H9 (cell line): ENCODE results near the gene DLG1. TPM values are rescaled to one million over a fixed set of nuclear protein-coding genes. Genes with fewer than 3 reads are reported as not detected.

ENCODE experiments used
- DNase-seq: peaks from one replicate; pipeline ENCODE4 v3.0.0-alpha.2; 2017
- H2AFZ ChIP-seq: one replicate; pipeline ENCODE4 v1.6.1; 2013; ENCODE audit warnings: mild to moderate bottlenecking, low read length, control low read depth, moderate library complexity
- H2AK5ac ChIP-seq: 2 replicates; pipeline ENCODE4 v1.6.1; 2013; ENCODE audit warnings: low read length, control low read depth, mixed read lengths; ENCODE audit not compliant: insufficient read length
- H2BK120ac ChIP-seq: one replicate; pipeline ENCODE4 v1.6.1; 2013; ENCODE audit warnings: low read depth, mild to moderate bottlenecking, low read length, control low read depth, inconsistent platforms; ENCODE audit not compliant: poor library complexity, severe bottlenecking
- H2BK12ac ChIP-seq: 2 replicates; pipeline ENCODE4 v1.6.1; 2013; ENCODE audit warnings: low read length, control low read depth, mixed read lengths, low read depth; ENCODE audit not compliant: insufficient read length
- H2BK15ac ChIP-seq: 2 replicates; pipeline ENCODE4 v1.6.1; 2013; ENCODE audit warnings: low read depth, low read length, control low read depth
- H2BK20ac ChIP-seq: one replicate; pipeline ENCODE4 v1.6.1; 2013; ENCODE audit warnings: low read depth, mild to moderate bottlenecking, low read length, control low read depth, inconsistent platforms; ENCODE audit not compliant: poor library complexity, severe bottlenecking
- H2BK5ac ChIP-seq: 2 replicates; pipeline ENCODE4 v1.6.1; 2013; ENCODE audit warnings: low read length, control low read depth, mixed read lengths; ENCODE audit not compliant: insufficient read length
- H3K14ac ChIP-seq: 2 replicates; pipeline ENCODE4 v1.6.1; 2013; ENCODE audit warnings: low read length, control low read depth; ENCODE audit not compliant: insufficient read depth
- H3K18ac ChIP-seq: 2 replicates; pipeline ENCODE4 v1.6.1; 2013; ENCODE audit warnings: low read depth, mild to moderate bottlenecking, mixed read lengths, low read length, control low read depth; ENCODE audit not compliant: insufficient read length
- H3K23ac ChIP-seq: 2 replicates; pipeline ENCODE4 v1.6.1; 2013; ENCODE audit warnings: low read length, control low read depth, mixed read lengths, low read depth; ENCODE audit not compliant: insufficient read length
- H3K23me2 ChIP-seq: 2 replicates; pipeline ENCODE4 v1.6.1; 2013; ENCODE audit warnings: low read depth, mild to moderate bottlenecking, mixed read lengths, low read length, control low read depth; ENCODE audit not compliant: insufficient read length, poor library complexity, severe bottlenecking
- H3K27ac ChIP-seq: 2 replicates; pipeline ENCODE4 v1.5.1; 2013; ENCODE audit warnings: low read length, control low read depth, mixed read lengths, low read depth; ENCODE audit not compliant: insufficient read length
- H3K27me3 ChIP-seq: 2 replicates; pipeline ENCODE4 v1.6.1; 2013; ENCODE audit warnings: low read length, control low read depth, inconsistent platforms; ENCODE audit not compliant: insufficient read depth
- H3K4ac ChIP-seq: 2 replicates; pipeline ENCODE4 v1.6.1; 2013; ENCODE audit warnings: low read depth, mild to moderate bottlenecking, control low read depth, inconsistent platforms, low read length, moderate library complexity
- H3K4me1 ChIP-seq: 2 replicates; pipeline ENCODE4 v1.6.1; 2013; ENCODE audit warnings: low read length, control low read depth, inconsistent platforms; ENCODE audit not compliant: insufficient read depth
- H3K4me2 ChIP-seq: 2 replicates; pipeline ENCODE4 v1.6.1; 2013; ENCODE audit warnings: low read length, control low read depth, mixed read lengths; ENCODE audit not compliant: insufficient read length, insufficient read depth
- H3K56ac ChIP-seq: 2 replicates; pipeline ENCODE4 v1.6.1; 2013; ENCODE audit warnings: low read depth, mild to moderate bottlenecking, mixed read lengths, low read length, control low read depth; ENCODE audit not compliant: insufficient read length
- H3K79me1 ChIP-seq: 2 replicates; pipeline ENCODE4 v1.6.1; 2013; ENCODE audit warnings: low read depth, mild to moderate bottlenecking, moderate library complexity, low read length, control low read depth, inconsistent platforms; ENCODE audit not compliant: insufficient read depth, poor library complexity, severe bottlenecking
- H3K79me2 ChIP-seq: 2 replicates; pipeline ENCODE4 v1.6.1; 2013; ENCODE audit warnings: low read length, control low read depth, inconsistent platforms; ENCODE audit not compliant: insufficient read depth
- H3K9ac ChIP-seq: 2 replicates; pipeline ENCODE4 v1.6.1; 2013; ENCODE audit warnings: low read length, control low read depth, mixed read lengths; ENCODE audit not compliant: insufficient read length; ENCODE audit errors: extremely low read depth
- H3K9me3 ChIP-seq: one replicate; pipeline ENCODE4 v1.6.1; 2013; ENCODE audit warnings: low read depth, low read length, inconsistent platforms; ENCODE audit not compliant: control insufficient read depth
- H3T11ph ChIP-seq: one replicate; pipeline ENCODE4 v1.6.1; 2013; ENCODE audit warnings: mild to moderate bottlenecking, low read length, control low read depth, inconsistent platforms
- H4K20me1 ChIP-seq: one replicate; pipeline ENCODE4 v1.6.1; 2013; ENCODE audit not compliant: control insufficient read depth, insufficient read length, insufficient read depth
- H4K5ac ChIP-seq: 2 replicates; pipeline ENCODE4 v1.6.1; 2013; ENCODE audit warnings: low read depth, mild to moderate bottlenecking, mixed read lengths, low read length, control low read depth; ENCODE audit not compliant: insufficient read length
- H4K8ac ChIP-seq: replicated peaks from 2 replicates; pipeline ENCODE4 v1.6.1; 2013; ENCODE audit warnings: low read length, control low read depth, mixed read lengths, low read depth; ENCODE audit not compliant: insufficient read length
- H4K91ac ChIP-seq: 2 replicates; pipeline ENCODE4 v1.6.1; 2013; ENCODE audit warnings: low read depth, mild to moderate bottlenecking, moderate library complexity, mixed read lengths, low read length, control low read depth; ENCODE audit not compliant: insufficient read length
- H3K27ac Mint-ChIP-seq, 3 experiments: 2 replicates in 2 of 3; 3 replicates in 1 of 3; pipeline ENCODE4 v1.8.0; 2020 to 2021; ENCODE audit warnings: mixed read lengths in 3 of 3, mild to moderate bottlenecking in 1 of 3, moderate library complexity in 1 of 3
- H3K27me3 Mint-ChIP-seq: 2 replicates; pipeline ENCODE4 v1.8.0; 2021; ENCODE audit warnings: low read depth, mild to moderate bottlenecking, moderate library complexity, mixed read lengths
- H3K36me3 Mint-ChIP-seq, 3 experiments: 2 replicates in 2 of 3; 3 replicates in 1 of 3; pipeline ENCODE4 v1.8.0; 2020 to 2021; ENCODE audit warnings: low read depth in 3 of 3, mixed read lengths in 3 of 3; ENCODE audit not compliant: insufficient read depth in 1 of 3
- H3K4me1 Mint-ChIP-seq, 2 experiments: 2 replicates each; pipeline ENCODE4 v1.8.0; 2020; ENCODE audit warnings: mixed read lengths in 2 of 2
- H3K4me3 Mint-ChIP-seq, 2 experiments: 2 replicates in 1 of 2; 3 replicates in 1 of 2; pipeline ENCODE4 v1.8.0; 2020 to 2021; ENCODE audit warnings: mild to moderate bottlenecking in 2 of 2, mixed read lengths in 2 of 2, moderate library complexity in 1 of 2
- H3K9me3 Mint-ChIP-seq, 2 experiments: 2 replicates in 1 of 2; 3 replicates in 1 of 2; pipeline ENCODE4 v1.8.0; 2020; ENCODE audit warnings: mild to moderate bottlenecking in 2 of 2, mixed read lengths in 2 of 2, moderate library complexity in 1 of 2
- CTCF ChIP-seq: fragments of 200-600 bp; sonication (generic); conservative IDR thresholded peaks from 3 replicates; pipeline ENCODE4 v1.8.0; 2021; ENCODE audit warnings: antibody characterized with exemption, mild to moderate bottlenecking
- WGBS: extraction: QIAGEN DNeasy Blood & Tissue Kit; methylation state at CpG from one replicate; pipeline ENCODE4 v1.1.7; 2013; ENCODE audit warnings: missing lambda C conversion rate, low lambda C conversion rate, mixed read lengths; ENCODE audit not compliant: insufficient read length; ENCODE audit errors: extremely low coverage; 5-methylcytosine and 5-hydroxymethylcytosine counted together
- total RNA-seq: library from RNA; stranded (reverse); gene quantifications from 2 replicates; pipeline ENCODE4 v1.2.1, GENCODE V29; 2021

The DLG1 gene
- total RNA-seq, 1 experiment from 2014 or later, result 84.1 TPM

GRCh38 chr3:197083486-197083885 lies 214.9 kb downstream of the DLG1 start:
- no peaks in the 10 kb centered on the region for H3K79me1 ChIP-seq
- no peak overlapping the region for H2BK20ac ChIP-seq
- no peak overlapping the region for H4K91ac ChIP-seq
- no peak overlapping the region for H4K8ac ChIP-seq
- Mint-ChIP-seq H3K27me3 (no peaks in the 10 kb centered on the region), H3K4me1 (peaks cover 3 to 8% of the 10 kb centered on the region in 2 experiments), H3K36me3 (peaks cover 0 to 18% (median 11%) of the 10 kb centered on the region in 3 experiments; a peak in 5 of 7 replicates), H3K27ac (no peak overlapping the region), H3K9me3 (no peaks in the 10 kb centered on the region), H3K4me3 (no peak overlapping the region)
- no peak overlapping the region for H3K18ac ChIP-seq
- H3K4me2 ChIP-seq, result no peak overlapping the region
- H3K9ac ChIP-seq, result no peak overlapping the region
- H3T11ph ChIP-seq, result no peak overlapping the region
- no peak overlapping the region for H3K14ac ChIP-seq
- no peaks in the 10 kb centered on the region for H3K27me3 ChIP-seq
- no peaks in the 10 kb centered on the region for H3K9me3 ChIP-seq
- no peak overlapping the region for H3K56ac ChIP-seq
- H2BK5ac ChIP-seq, result no peak overlapping the region
- WGBS, result no CpG with 5 or more reads among the region's 4 CpGs
- no peak for DNase-seq
- no peak overlapping the region for H2BK120ac ChIP-seq
- TF ChIP-seq CTCF, result no peak
- H2BK12ac ChIP-seq, result peak overlapping the region; percentile 73
- no peaks in the 10 kb centered on the region for H3K4me1 ChIP-seq
- H3K79me2 ChIP-seq, result no peaks in the 10 kb centered on the region
- H3K4ac ChIP-seq, result no peak overlapping the region
- no peak overlapping the region for H4K5ac ChIP-seq
- no peaks in the 10 kb centered on the region for H3K23me2 ChIP-seq
- no peak overlapping the region for H2BK15ac ChIP-seq
- no peak overlapping the region for H2AFZ ChIP-seq
- no peak overlapping the region for H3K23ac ChIP-seq
- no peak overlapping the region for H3K27ac ChIP-seq
- H4K20me1 ChIP-seq, result no peaks in the 10 kb centered on the region
- H2AK5ac ChIP-seq, result no peak overlapping the region
